ENCODE results near the gene TMEM175. TPM values are rescaled to one million over a fixed set of nuclear protein-coding genes. Genes with fewer than 3 reads are reported as not detected.

TMEM175 gene
- total and polyA plus RNA-seq, 2 of the 8 experiments (the other 6 are each of a cell fraction or from before 2014, with no cell fraction given) = 4.9 to 20.7 TPM

GRCh38 chr4:900073-900472 lies 32.2 kb upstream of the TMEM175 start (continued):
- TF ChIP-seq GABPA (IDR thresholded peaks at IDR 0.05; ENCODE audit: borderline replicate concordance, insufficient read depth, low read length) = no peak
- TF ChIP-seq JUND (IDR thresholded peaks at IDR 0.05; ENCODE audit: low read length) = no peak
- TF ChIP-seq RBBP5 (IDR thresholded peaks at IDR 0.05; ENCODE audit: borderline replicate concordance, low read depth, low read length) = no peak
